PC-9 (cell line): ENCODE measurements around the gene ARHGEF1. TPM values are rescaled to one million over a fixed set of nuclear protein-coding genes. Genes with fewer than 3 reads are reported as not detected.

Experiments
- BruUV-seq: library from RNA; stranded (reverse); fragments of 400-500 nt; replicated peaks from 2 replicates; lab custom pipeline; 2021; lab: Mats Ljungman, UMichigan
- CTCF ChIA-PET: fragments of 300-600 bp; sonication (Branson Sonifier 250); formaldehyde crosslinking; loops from one replicate; lab custom pipeline; 2022; ENCODE audit warnings: antibody characterized with exemption; lab: Charles Lee
- POLR2A ChIA-PET: fragments of 300-600 bp; sonication (Branson Sonifier 250); formaldehyde crosslinking; loops from one replicate; lab custom pipeline; 2022; ENCODE audit warnings: antibody characterized with exemption; ENCODE audit not compliant: unreplicated experiment; lab: Charles Lee
- DNase-seq, 2 experiments: peaks; one replicate each; pipeline versions ENCODE4 v3.0.0 to v3.0.0-alpha.2; 2015 to 2022; ENCODE audit warnings: mixed read lengths in 1 of 2
- H2AFZ ChIP-seq: fragments of 200-600 bp; sonication (generic); 2 replicates; pipeline ENCODE4 v1.8.1; 2017; ENCODE audit warnings: antibody characterized with exemption
- H3F3A ChIP-seq: fragments of 200-600 bp; sonication (generic); 2 replicates; pipeline ENCODE4 v1.8.1; 2017; ENCODE audit warnings: antibody characterized with exemption, mild to moderate bottlenecking, low read depth; ENCODE audit not compliant: insufficient read depth
- H3K27ac ChIP-seq: fragments of 200-600 bp; sonication (generic); 2 replicates; pipeline ENCODE4 v1.6.1; 2016; ENCODE audit warnings: mixed run types
- H3K27me3 ChIP-seq: fragments of 200-600 bp; sonication (generic); 2 replicates; pipeline ENCODE4 v1.6.1; 2016; ENCODE audit warnings: low read depth, mixed run types; ENCODE audit not compliant: insufficient read depth
- H3K36me3 ChIP-seq: fragments of 200-600 bp; sonication (generic); 2 replicates; pipeline ENCODE4 v1.6.1; 2016; ENCODE audit warnings: low read depth, mixed run types
- H3K4me1 ChIP-seq: fragments of 200-600 bp; sonication (generic); replicated peaks from 2 replicates; pipeline ENCODE4 v1.6.1; 2016; ENCODE audit warnings: mixed run types; ENCODE audit not compliant: insufficient read depth
- H3K4me2 ChIP-seq: fragments of 200-600 bp; sonication (generic); 2 replicates; pipeline ENCODE4 v1.6.1; 2017; ENCODE audit warnings: mixed run types
- H3K4me3 ChIP-seq: fragments of 200-600 bp; sonication (generic); 2 replicates; pipeline ENCODE4 v1.6.1; 2016; ENCODE audit warnings: mixed run types
- H3K79me2 ChIP-seq: fragments of 200-600 bp; sonication (generic); 2 replicates; pipeline ENCODE4 v1.6.1; 2017; ENCODE audit warnings: low read depth, mixed run types
- H3K9me2 ChIP-seq: fragments of 200-600 bp; sonication (generic); 2 replicates; pipeline ENCODE4 v1.8.1; 2017; ENCODE audit warnings: mild to moderate bottlenecking; ENCODE audit not compliant: insufficient read depth
- H3K9me3 ChIP-seq: fragments of 200-600 bp; sonication (generic); 2 replicates; pipeline ENCODE4 v1.8.1; 2016; ENCODE audit warnings: low read depth; ENCODE audit not compliant: insufficient read depth
- H4K20me1 ChIP-seq: fragments of 200-600 bp; sonication (generic); 2 replicates; pipeline ENCODE4 v1.8.1; 2017; ENCODE audit not compliant: insufficient read depth
- EZH2 ChIP-seq: fragments of 200-600 bp; sonication (generic); IDR thresholded peaks from 2 replicates; pipeline ENCODE4 v1.8.0; 2017; ENCODE audit warnings: antibody characterized with exemption, low read depth
- intact Hi-C: fragments of 100-400 bp; cut with micrococcal nuclease; formaldehyde crosslinking; loops from one replicate; pipeline ENCODE4 v1.10.0; 2022; ENCODE audit not compliant: unreplicated experiment
- total RNA-seq: library from RNA; stranded (reverse); gene quantifications from 2 replicates; pipeline ENCODE4 v1.2.3, GENCODE V29; 2021
- TF ChIP-seq, protein P1 (sequence below): fragments of 200-600 bp; sonication (generic); conservative IDR thresholded peaks from 2 replicates; pipeline ENCODE4 v1.6.1; 2017; ENCODE audit warnings: mixed run types, antibody characterized with exemption, mild to moderate bottlenecking, moderate library complexity

Gene ARHGEF1
- total RNA-seq, 1 experiment from 2014 or later = 101 TPM

GRCh38 chr19:41905273-41906002, 22.5 kb downstream of the ARHGEF1 start:
- no peak for DNase-seq
- Histone ChIP-seq H3K36me3 (no peaks in the 10 kb centered on the region; the same call in 1 of the 2 replicates), H3K9me2 (no peaks in the 10 kb centered on the region), H3K27ac (no peak overlapping the region), H3K27me3 (no peaks in the 10 kb centered on the region), H3K4me3 (no peak overlapping the region), H3K4me2 (no peak overlapping the region), H3F3A (peaks cover 13% of the 10 kb centered on the region; the same call in 1 of the 2 replicates), H3K4me1 (peaks cover 19% of the 10 kb centered on the region), H3K9me3 (no peaks in the 10 kb centered on the region), H2AFZ (no peak overlapping the region), H4K20me1 (peaks cover 39% of the 10 kb centered on the region), H3K79me2 (no peaks in the 10 kb centered on the region)
- no peak for TF ChIP-seq EZH2
- TF ChIP-seq, protein P1, sequence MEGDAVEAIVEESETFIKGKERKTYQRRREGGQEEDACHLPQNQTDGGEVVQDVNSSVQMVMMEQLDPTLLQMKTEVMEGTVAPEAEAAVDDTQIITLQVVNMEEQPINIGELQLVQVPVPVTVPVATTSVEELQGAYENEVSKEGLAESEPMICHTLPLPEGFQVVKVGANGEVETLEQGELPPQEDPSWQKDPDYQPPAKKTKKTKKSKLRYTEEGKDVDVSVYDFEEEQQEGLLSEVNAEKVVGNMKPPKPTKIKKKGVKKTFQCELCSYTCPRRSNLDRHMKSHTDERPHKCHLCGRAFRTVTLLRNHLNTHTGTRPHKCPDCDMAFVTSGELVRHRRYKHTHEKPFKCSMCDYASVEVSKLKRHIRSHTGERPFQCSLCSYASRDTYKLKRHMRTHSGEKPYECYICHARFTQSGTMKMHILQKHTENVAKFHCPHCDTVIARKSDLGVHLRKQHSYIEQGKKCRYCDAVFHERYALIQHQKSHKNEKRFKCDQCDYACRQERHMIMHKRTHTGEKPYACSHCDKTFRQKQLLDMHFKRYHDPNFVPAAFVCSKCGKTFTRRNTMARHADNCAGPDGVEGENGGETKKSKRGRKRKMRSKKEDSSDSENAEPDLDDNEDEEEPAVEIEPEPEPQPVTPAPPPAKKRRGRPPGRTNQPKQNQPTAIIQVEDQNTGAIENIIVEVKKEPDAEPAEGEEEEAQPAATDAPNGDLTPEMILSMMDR = no peak
- no TSS peak for BruUV-seq
- intact Hi-C loops = no loop called here
- CTCF ChIA-PET = interaction anchor here (0.6 kb wide), 1 partner anchor 192 kb away, joined by 13 read pairs; no protein-coding TSS in a partner anchor
- POLR2A ChIA-PET = no interaction called here

- peaks cover 19% of the 10 kb centered on the region for H3K4me1 ChIP-seq
- peaks cover 39% of the 10 kb centered on the region for H4K20me1 ChIP-seq
- H2AFZ ChIP-seq = no peak overlapping the region
- DNase-seq = no peak
- no TSS peak for BruUV-seq
- peaks cover 21% of the 10 kb centered on the region; the same call in 1 of the 2 replicates for H3F3A ChIP-seq
- no peak overlapping the region for H3K4me3 ChIP-seq
- H3K9me3 ChIP-seq = no peaks in the 10 kb centered on the region
- no peak overlapping the region for H3K27ac ChIP-seq
- TF ChIP-seq EZH2 = no peak
- H3K79me2 ChIP-seq = no peaks in the 10 kb centered on the region
- H3K36me3 ChIP-seq = no peaks in the 10 kb centered on the region; the same call in 1 of the 2 replicates
- no peaks in the 10 kb centered on the region for H3K9me2 ChIP-seq
- intact Hi-C loops = no loop called here
- ChIA-PET CTCF (no interaction called here), POLR2A (no interaction called here)
- H3K27me3 ChIP-seq = no peaks in the 10 kb centered on the region
- no peak overlapping the region for H3K4me2 ChIP-seq
Observed at GRCh38 chr19:41906271-41906670, 23.3 kb downstream of the ARHGEF1 start.

DNA sequence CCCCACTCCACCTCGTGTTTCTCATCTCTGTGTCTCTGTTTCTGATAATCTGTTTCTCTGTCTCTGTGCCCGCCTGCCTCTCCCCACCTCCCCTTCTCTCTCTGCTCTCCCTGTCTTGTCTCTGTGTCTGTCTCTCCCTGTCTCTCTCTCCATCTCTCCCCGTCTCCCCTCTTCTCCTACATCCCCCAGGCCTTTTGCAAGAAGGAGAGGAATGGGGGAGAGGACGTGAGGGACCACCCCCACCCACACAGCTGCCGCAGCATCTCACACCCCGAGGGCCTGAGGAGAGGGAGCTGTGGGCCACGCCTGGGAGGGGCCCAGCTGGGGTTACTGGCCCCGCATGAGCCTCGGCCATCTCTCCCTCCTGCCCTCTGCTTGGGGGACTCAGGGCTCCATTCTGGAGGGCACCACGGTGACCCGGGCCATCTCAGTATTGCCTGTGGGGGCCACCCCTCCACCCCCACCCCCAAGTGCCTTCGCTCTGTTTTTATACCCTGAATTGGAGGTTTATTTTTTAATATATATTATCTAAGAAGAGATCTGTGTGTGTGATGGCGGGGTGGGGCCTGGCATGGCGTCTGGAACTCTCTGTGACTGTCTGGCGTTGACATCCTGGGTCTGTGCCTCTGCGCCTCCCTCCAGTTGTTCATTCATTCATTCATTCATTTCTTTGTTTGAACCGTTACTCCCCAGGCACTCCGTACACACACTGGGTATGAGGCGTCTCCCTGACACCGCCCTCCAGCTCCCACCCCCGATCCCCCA, 24.1 kb downstream of the ARHGEF1 start:
- H3K36me3 ChIP-seq = no peaks in the 10 kb centered on the region

More for the DNA sequence above, 24.1 kb downstream of the ARHGEF1 start:
- Histone ChIP-seq H3K4me2 (no peak overlapping the region), H3K4me1 (peaks cover 19% of the 10 kb centered on the region), H3K4me3 (no peak overlapping the region), H3K79me2 (no peaks in the 10 kb centered on the region), H3K27ac (no peak overlapping the region), H3K9me2 (no peaks in the 10 kb centered on the region), H3F3A (peaks cover 21% of the 10 kb centered on the region; the same call in 1 of the 2 replicates), H4K20me1 (peaks cover 37% of the 10 kb centered on the region), H2AFZ (no peak overlapping the region), H3K27me3 (peaks cover 8% of the 10 kb centered on the region), H3K9me3 (no peaks in the 10 kb centered on the region)
- intact Hi-C loops = no loop called here
- CTCF ChIA-PET = no interaction called here
- POLR2A ChIA-PET = no interaction called here
- TF ChIP-seq, protein P1 = no peak
- TF ChIP-seq EZH2 = no peak
- DNase-seq = no peak
- BruUV-seq = TSS peak; percentile 7
